Activated CD8-positive, alpha-beta T cell treated with anti-CD3 and anti-CD28 coated beads, Interleukin-2, amount 10 ng/mL, durations not matched to agents 7 days and 5 days (primary cell): ENCODE results near the gene ILK. TPM values are rescaled to one million over a fixed set of nuclear protein-coding genes. Genes with fewer than 3 reads are reported as not detected.
A peak's percentile ranks its signal among the peaks of the same experiment; 100 is the strongest.

ENCODE experiments used
- ATAC-seq: fragments of 150-1000 bp; cut with Tn5 transposase; one replicate; pipeline ENCODE4 v1.10.0; 2021; ENCODE audit warnings: moderate library complexity
- CTCF ChIA-PET: fragments of 350-600 bp; sonication (Branson Sonifier 250); formaldehyde crosslinking; loops from one replicate; lab custom pipeline; 2021; ENCODE audit warnings: antibody characterized with exemption; lab: Charles Lee
- POLR2A ChIA-PET: fragments of 350-600 bp; sonication (Branson Sonifier 250); formaldehyde crosslinking; loops from one replicate; lab custom pipeline; 2021; ENCODE audit warnings: antibody characterized with exemption; lab: Charles Lee
- DNase-seq: peaks from one replicate; pipeline ENCODE4 v3.0.0-alpha.2; 2020
- H3K27ac Mint-ChIP-seq: one replicate; pipeline ENCODE4 v1.8.0; 2021; ENCODE audit warnings: mild to moderate bottlenecking, mixed read lengths
- H3K27me3 Mint-ChIP-seq: one replicate; pipeline ENCODE4 v1.8.0; 2021; ENCODE audit warnings: low read depth, mixed read lengths
- H3K36me3 Mint-ChIP-seq: one replicate; pipeline ENCODE4 v1.8.0; 2021; ENCODE audit warnings: low read depth, mixed read lengths
- H3K4me1 Mint-ChIP-seq: one replicate; pipeline ENCODE4 v1.8.0; 2021; ENCODE audit warnings: low read depth, mixed read lengths
- H3K4me3 Mint-ChIP-seq: one replicate; pipeline ENCODE4 v1.8.0; 2021; ENCODE audit warnings: mild to moderate bottlenecking, mixed read lengths
- H3K9me3 Mint-ChIP-seq: one replicate; pipeline ENCODE4 v1.8.0; 2022; ENCODE audit warnings: mixed read lengths; ENCODE audit not compliant: insufficient read depth
- total RNA-seq, 2 experiments: library from RNA; stranded (reverse); gene quantifications; one replicate each; pipeline ENCODE4 v1.2.3, GENCODE V29; 2021

Gene ILK
- total RNA-seq, 2 experiments from 2014 or later: 195 to 197 TPM

DNA sequence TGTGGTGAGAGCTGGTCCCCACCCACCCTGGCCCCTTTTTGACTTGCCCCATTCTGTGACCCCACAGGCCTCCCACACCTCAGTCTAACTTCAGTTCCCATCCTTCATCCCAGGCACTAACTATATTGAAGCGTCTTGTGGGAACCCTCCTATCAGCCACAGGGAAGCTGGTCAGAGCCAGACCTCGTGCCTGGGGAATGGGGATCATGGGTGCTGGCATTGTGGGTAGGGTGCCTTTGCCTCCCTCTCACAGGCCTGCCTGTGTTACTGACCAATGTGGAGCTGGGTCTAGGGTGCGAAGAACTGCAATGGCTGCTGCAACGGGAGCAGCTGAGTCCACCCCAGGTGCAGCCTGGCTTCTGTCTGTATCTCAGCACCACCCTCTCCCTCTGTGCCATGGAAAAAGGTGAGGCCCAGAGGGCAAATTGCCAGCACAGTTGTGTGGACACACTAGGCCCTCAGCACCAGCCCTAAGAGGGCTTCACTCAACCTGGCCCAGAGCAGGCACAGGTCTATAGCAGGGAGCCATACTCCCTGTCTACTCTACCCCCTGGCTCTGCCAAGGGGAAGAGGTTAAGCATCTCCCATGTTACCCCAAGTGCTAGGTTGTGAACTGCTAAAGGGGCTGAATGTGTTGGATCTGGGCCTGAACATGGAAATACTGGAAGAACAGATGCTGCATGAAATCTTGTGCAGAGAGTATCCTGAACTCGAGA, 37.4 kb upstream of the ILK start:
- Mint-ChIP-seq H3K27ac (no peak overlapping the region), H3K36me3 (peaks cover 5% of the 10 kb centered on the region), H3K4me1 (no peaks in the 10 kb centered on the region), H3K27me3 (no peaks in the 10 kb centered on the region), H3K4me3 (no peak overlapping the region), H3K9me3 (no peaks in the 10 kb centered on the region)
- ATAC-seq (no peak), DNase-seq (no peak)
- ChIA-PET POLR2A (interaction anchor here (1.6 kb wide), 1 partner anchor 117 kb away, joined by 4 read pairs; the partner anchor contains the start of gene MRPL17), CTCF (no interaction called here)

GRCh38 chr11:6566704-6567370, 36.7 kb upstream of the ILK start:
- ATAC-seq (no peak), DNase-seq (no peak)
- ChIA-PET POLR2A (interaction anchor here (0.6 kb wide), 1 partner anchor 36 kb away, joined by 3 read pairs; no protein-coding TSS in a partner anchor), CTCF (no interaction called here)
- Mint-ChIP-seq H3K4me3 (no peak overlapping the region), H3K27me3 (no peaks in the 10 kb centered on the region), H3K9me3 (no peaks in the 10 kb centered on the region), H3K4me1 (no peaks in the 10 kb centered on the region), H3K27ac (no peak overlapping the region), H3K36me3 (peaks cover 12% of the 10 kb centered on the region)

- ATAC-seq (no peak), DNase-seq (peak; percentile 11)
- Mint-ChIP-seq H3K27ac (no peak overlapping the region), H3K4me1 (no peaks in the 10 kb centered on the region), H3K36me3 (peaks cover 13% of the 10 kb centered on the region), H3K27me3 (no peaks in the 10 kb centered on the region), H3K4me3 (no peak overlapping the region), H3K9me3 (no peaks in the 10 kb centered on the region)
- ChIA-PET CTCF (no interaction called here), POLR2A (interaction anchor here (0.6 kb wide), 1 partner anchor 36 kb away, joined by 3 read pairs; no protein-coding TSS in a partner anchor)
These were observed 36.2 kb upstream of the ILK start for GRCh38 chr11:6567371-6567745.

GRCh38 chr11:6568191-6568918, 35.2 kb upstream of the ILK start:
- ChIA-PET CTCF (interaction anchor here (1.3 kb wide), 1 partner anchor 138 kb away, joined by 3 read pairs; no protein-coding TSS in a partner anchor), POLR2A (no interaction called here)
- ATAC-seq (no peak), DNase-seq (peak; percentile 16)
- H3K36me3 Mint-ChIP-seq: peaks cover 16% of the 10 kb centered on the region
- no peak overlapping the region for H3K4me3 Mint-ChIP-seq
- no peak overlapping the region for H3K27ac Mint-ChIP-seq
- no peaks in the 10 kb centered on the region for H3K9me3 Mint-ChIP-seq
- H3K27me3 Mint-ChIP-seq: no peaks in the 10 kb centered on the region
- H3K4me1 Mint-ChIP-seq: no peaks in the 10 kb centered on the region

- DNase-seq (no peak), ATAC-seq (no peak)
- Mint-ChIP-seq H3K27me3 (no peaks in the 10 kb centered on the region), H3K9me3 (no peaks in the 10 kb centered on the region), H3K4me3 (no peak overlapping the region), H3K36me3 (peaks cover 16% of the 10 kb centered on the region), H3K27ac (no peak overlapping the region), H3K4me1 (no peaks in the 10 kb centered on the region)
- POLR2A ChIA-PET: no interaction called here
- CTCF ChIA-PET: no interaction called here
These were observed 33.9 kb upstream of the ILK start for GRCh38 chr11:6569706-6570105.

GRCh38 chr11:6570691-6571427, 32.7 kb upstream of the ILK start:
- ChIA-PET CTCF (no interaction called here), POLR2A (no interaction called here)
- no peak for ATAC-seq
- Mint-ChIP-seq H3K9me3 (no peaks in the 10 kb centered on the region), H3K27ac (no peak overlapping the region), H3K36me3 (peaks cover 16% of the 10 kb centered on the region), H3K27me3 (no peaks in the 10 kb centered on the region), H3K4me1 (no peaks in the 10 kb centered on the region), H3K4me3 (no peak overlapping the region)
- peak; percentile 7 for DNase-seq

- H3K9me3 Mint-ChIP-seq: no peaks in the 10 kb centered on the region
- H3K4me3 Mint-ChIP-seq: no peak overlapping the region
- no peaks in the 10 kb centered on the region for H3K4me1 Mint-ChIP-seq
- DNase-seq: peak; percentile 16
- no peak for ATAC-seq
- ChIA-PET POLR2A (interaction anchor here (0.6 kb wide), 1 partner anchor 190 kb away, joined by 3 read pairs; no protein-coding TSS in a partner anchor), CTCF (no interaction called here)
- no peak overlapping the region for H3K27ac Mint-ChIP-seq
- H3K27me3 Mint-ChIP-seq: no peaks in the 10 kb centered on the region
- peaks cover 16% of the 10 kb centered on the region for H3K36me3 Mint-ChIP-seq
These were observed 32.1 kb upstream of the ILK start for GRCh38 chr11:6571434-6572008.

- Mint-ChIP-seq H3K27me3 (no peaks in the 10 kb centered on the region), H3K36me3 (peaks cover 16% of the 10 kb centered on the region), H3K27ac (no peak overlapping the region), H3K9me3 (no peaks in the 10 kb centered on the region), H3K4me3 (no peak overlapping the region), H3K4me1 (no peaks in the 10 kb centered on the region)
- no peak for DNase-seq
- CTCF ChIA-PET: no interaction called here
- no peak for ATAC-seq
- POLR2A ChIA-PET: interaction anchor here (0.6 kb wide), 1 partner anchor 191 kb away, joined by 3 read pairs; no protein-coding TSS in a partner anchor
These were observed 31.4 kb upstream of the ILK start for GRCh38 chr11:6572215-6572614.

DNA sequence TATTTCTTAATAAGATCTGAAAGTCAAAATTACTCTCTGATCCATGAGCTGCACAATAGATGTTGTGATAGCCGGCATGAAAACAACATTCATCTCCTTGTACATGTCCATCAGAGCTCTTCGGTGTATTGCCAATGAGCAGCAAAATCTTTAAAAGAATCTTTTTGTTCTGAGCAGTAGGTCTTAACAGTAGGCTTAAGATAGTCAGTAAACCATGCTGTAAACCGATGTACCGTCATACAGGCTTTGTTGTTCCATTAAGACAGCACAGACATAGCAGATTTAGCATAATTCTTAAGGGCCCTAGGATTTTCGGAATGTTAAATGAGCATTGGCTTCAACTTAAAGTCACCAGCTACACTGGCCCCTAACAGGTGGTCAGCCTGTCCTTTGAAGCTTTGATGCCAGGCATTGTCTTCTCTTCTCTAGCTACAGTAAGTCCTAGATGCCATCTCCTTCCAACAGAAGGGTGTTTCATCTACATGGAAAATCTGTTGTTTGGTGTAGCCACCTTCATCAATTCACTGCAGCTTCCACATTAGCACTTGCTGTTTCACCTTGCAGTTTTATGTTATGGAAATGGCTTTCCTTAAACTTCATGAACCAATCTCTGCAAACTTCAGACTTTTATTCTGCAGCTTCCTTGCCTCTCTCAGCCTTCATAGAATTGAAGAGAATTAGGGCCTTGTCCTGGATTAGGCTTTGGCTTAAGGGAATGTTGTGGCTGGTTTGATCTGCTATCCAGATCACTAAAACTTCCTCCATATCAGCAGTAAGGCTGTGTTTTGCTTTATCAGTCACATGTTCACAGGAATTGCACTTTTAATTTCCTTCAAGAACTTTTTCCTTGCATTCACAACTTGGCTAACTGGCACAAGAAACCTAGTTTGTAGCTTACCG, 28.5 kb upstream of the ILK start:
- Mint-ChIP-seq H3K27me3 (no peaks in the 10 kb centered on the region), H3K4me1 (no peaks in the 10 kb centered on the region), H3K4me3 (no peak overlapping the region), H3K36me3 (peaks cover 14% of the 10 kb centered on the region), H3K9me3 (no peaks in the 10 kb centered on the region), H3K27ac (no peak overlapping the region)
- ChIA-PET CTCF (interaction anchor here (1.1 to 2.3 kb wide), 3 partner anchors 44 to 238 kb away, joined by 3 to 8 read pairs (median 5); no protein-coding TSS in a partner anchor), POLR2A (no interaction called here)
- DNase-seq (no peak), ATAC-seq (no peak)
